H1 (cell line): Measurements from ENCODE around the gene ALK.

Experiments used
- CBX5 ChIP-seq: fragments of 300-800, 300-1000 bp; sonication (generic); IDR thresholded peaks from 2 replicates; pipeline ENCODE4 v1.7.1; 2016; ENCODE audit warnings: antibody characterized with exemption, low read length, low read depth
- CEBPB ChIP-seq: IDR thresholded peaks from 2 replicates; pipeline ENCODE4 v1.6.1; 2012; ENCODE audit warnings: low read depth, low read length
- CHD2 ChIP-seq: IDR thresholded peaks from 2 replicates; pipeline ENCODE4 v1.6.1; 2012; ENCODE audit warnings: low read length, improper control_type of control experiment
- CTCF ChIP-seq, 3 experiments: IDR thresholded peaks; 1 replicate in 2 of 3; 2 replicates in 1 of 3; pipeline versions ENCODE4 v1.5.1 to v1.6.1; 2011; ENCODE audit warnings: low read length in 3 of 3, mild to moderate bottlenecking in 3 of 3, inconsistent platforms in 2 of 3, low read depth in 1 of 3, moderate library complexity in 1 of 3; ENCODE audit not compliant: insufficient read depth in 1 of 3; ENCODE audit errors: control extremely low read depth in 1 of 3
- EP300 ChIP-seq, 2 experiments: IDR thresholded peaks; 1 replicate in 1 of 2; 2 replicates in 1 of 2; pipeline ENCODE4 v1.6.1; 2011 to 2012; ENCODE audit warnings: low read depth in 2 of 2, low read length in 2 of 2, mild to moderate bottlenecking in 2 of 2, borderline replicate concordance in 1 of 2, inconsistent platforms in 1 of 2, moderate library complexity in 1 of 2
- EZH2 ChIP-seq: fragments of 200-600 bp; sonication (generic); IDR thresholded peaks from 2 replicates; pipeline ENCODE4 v1.7.1; 2012; ENCODE audit warnings: low read depth, mild to moderate bottlenecking, moderate library complexity, low read length, inconsistent platforms; ENCODE audit not compliant: severe bottlenecking
- POLR2A ChIP-seq, 2 experiments: IDR thresholded peaks; 1 replicate in 1 of 2; 2 replicates in 1 of 2; pipeline ENCODE4 v1.6.1; 2011; ENCODE audit warnings: low read depth in 2 of 2, low read length in 2 of 2, mild to moderate bottlenecking in 2 of 2; ENCODE audit errors: control extremely low read depth in 1 of 2
- POLR2AphosphoS5 ChIP-seq: IDR thresholded peaks from 2 replicates; pipeline ENCODE4 v1.6.1; 2011; ENCODE audit warnings: low read depth, low read length
- SP2 ChIP-seq: IDR thresholded peaks from 2 replicates; pipeline ENCODE4 v1.6.1; 2012; ENCODE audit warnings: mild to moderate bottlenecking, low read length, inconsistent platforms
- TEAD4 ChIP-seq: IDR thresholded peaks from 2 replicates; pipeline ENCODE4 v1.6.1; 2012; ENCODE audit warnings: low read depth, low read length, inconsistent platforms, mixed read lengths
- USF2 ChIP-seq: IDR thresholded peaks from 2 replicates; pipeline ENCODE4 v1.6.1; 2011; ENCODE audit warnings: low read length, improper control_type of control experiment

DNA sequence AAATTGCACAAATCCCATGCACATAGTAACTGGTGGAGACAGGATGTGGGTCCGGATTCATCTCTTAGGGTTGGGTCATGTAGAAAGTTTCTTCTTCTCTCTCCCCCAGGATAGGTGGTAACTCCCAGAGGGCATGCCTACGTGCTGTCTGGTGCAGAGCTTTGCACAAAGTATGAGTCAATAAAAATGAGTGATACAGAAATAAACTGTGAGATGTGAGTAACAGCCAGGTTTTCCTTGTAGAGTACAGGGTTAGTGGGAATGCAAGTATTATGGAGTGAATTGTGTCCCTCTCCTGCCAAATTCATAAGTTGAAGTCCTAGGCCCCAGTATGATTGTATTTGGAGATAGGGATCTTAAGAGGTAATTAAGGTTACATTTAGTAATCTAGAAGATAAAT, 289.4 kb downstream of the ALK start:
- TF ChIP-seq CTCF (IDR thresholded peaks at IDR 0.05; ENCODE audit: control extremely low read depth in 1 of 3, insufficient read depth in 1 of 3, low read depth in 1 of 3, low read length in 3 of 3) (no peak), EZH2 (no peak), POLR2AphosphoS5 (no peak), CBX5 (no peak), CHD2 (no peak), USF2 (no peak), TEAD4 (no peak), POLR2A (IDR thresholded peaks at IDR 0.05; ENCODE audit: control extremely low read depth in 1 of 2, low read depth in 2 of 2, low read length in 2 of 2) (no peak), CEBPB (no peak), SP2 (no peak), EP300 (IDR thresholded peaks at IDR 0.05; ENCODE audit: borderline replicate concordance in 1 of 2, low read depth in 2 of 2, low read length in 2 of 2) (no peak)
